Activated B cell treated with CpG ODN at 0.5 μM for 24 hours (primary cell): Measurements from ENCODE around the gene CD320. TPM values are rescaled to one million over a fixed set of nuclear protein-coding genes. Genes with fewer than 3 reads are reported as not detected.

ENCODE experiments used
- ATAC-seq: fragments of 200-7000 bp; cut with Tn5 transposase; one replicate; pipeline ENCODE4 v1.10.0; 2021; ENCODE audit warnings: low read depth, mild to moderate bottlenecking, moderate library complexity
- CTCF ChIA-PET: fragments of 350-600 bp; sonication (Branson Sonifier 250); formaldehyde crosslinking; loops from one replicate; lab custom pipeline; 2021; ENCODE audit warnings: antibody characterized with exemption; lab: Charles Lee
- POLR2A ChIA-PET: fragments of 350-600 bp; sonication (Branson Sonifier 250); formaldehyde crosslinking; loops from one replicate; lab custom pipeline; 2021; ENCODE audit warnings: antibody characterized with exemption; lab: Charles Lee
- DNase-seq: peaks from one replicate; pipeline ENCODE4 v3.0.0; 2022
- H3K27ac Mint-ChIP-seq: one replicate; pipeline ENCODE4 v1.8.0; 2020; ENCODE audit warnings: mixed read lengths
- H3K27me3 Mint-ChIP-seq: one replicate; pipeline ENCODE4 v1.8.0; 2021; ENCODE audit warnings: mixed read lengths
- H3K36me3 Mint-ChIP-seq: one replicate; pipeline ENCODE4 v1.8.0; 2021; ENCODE audit warnings: low read depth, mixed read lengths
- H3K4me1 Mint-ChIP-seq: one replicate; pipeline ENCODE4 v1.8.0; 2021; ENCODE audit warnings: mixed read lengths
- H3K4me3 Mint-ChIP-seq: one replicate; pipeline ENCODE4 v1.8.0; 2020; ENCODE audit warnings: mild to moderate bottlenecking, mixed read lengths
- H3K9me3 Mint-ChIP-seq: one replicate; pipeline ENCODE4 v1.8.0; 2020; ENCODE audit warnings: mixed read lengths
- intact Hi-C: fragments of 100-400 bp; cut with micrococcal nuclease; formaldehyde crosslinking; loops from one replicate; pipeline ENCODE4 v1.15.1; 2024
- total RNA-seq: library from RNA; stranded (reverse); gene quantifications from 2 replicates; pipeline ENCODE4 v1.2.3, GENCODE V29; 2022
- TF ChIP-seq, protein P1 (sequence below): fragments of 200-600 bp; IDR thresholded peaks from one replicate; pipeline ENCODE4 v1.8.0; 2022; ENCODE audit warnings: antibody characterized with exemption, mild to moderate bottlenecking

The CD320 gene
- total RNA-seq, 1 donor from 2014 or later: 24.6 TPM

- TF ChIP-seq, protein P1, sequence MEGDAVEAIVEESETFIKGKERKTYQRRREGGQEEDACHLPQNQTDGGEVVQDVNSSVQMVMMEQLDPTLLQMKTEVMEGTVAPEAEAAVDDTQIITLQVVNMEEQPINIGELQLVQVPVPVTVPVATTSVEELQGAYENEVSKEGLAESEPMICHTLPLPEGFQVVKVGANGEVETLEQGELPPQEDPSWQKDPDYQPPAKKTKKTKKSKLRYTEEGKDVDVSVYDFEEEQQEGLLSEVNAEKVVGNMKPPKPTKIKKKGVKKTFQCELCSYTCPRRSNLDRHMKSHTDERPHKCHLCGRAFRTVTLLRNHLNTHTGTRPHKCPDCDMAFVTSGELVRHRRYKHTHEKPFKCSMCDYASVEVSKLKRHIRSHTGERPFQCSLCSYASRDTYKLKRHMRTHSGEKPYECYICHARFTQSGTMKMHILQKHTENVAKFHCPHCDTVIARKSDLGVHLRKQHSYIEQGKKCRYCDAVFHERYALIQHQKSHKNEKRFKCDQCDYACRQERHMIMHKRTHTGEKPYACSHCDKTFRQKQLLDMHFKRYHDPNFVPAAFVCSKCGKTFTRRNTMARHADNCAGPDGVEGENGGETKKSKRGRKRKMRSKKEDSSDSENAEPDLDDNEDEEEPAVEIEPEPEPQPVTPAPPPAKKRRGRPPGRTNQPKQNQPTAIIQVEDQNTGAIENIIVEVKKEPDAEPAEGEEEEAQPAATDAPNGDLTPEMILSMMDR: no peak
- Mint-ChIP-seq H3K9me3 (no peaks in the 10 kb centered on the region), H3K27me3 (peaks cover 9% of the 10 kb centered on the region), H3K36me3 (peaks cover 36% of the 10 kb centered on the region), H3K27ac (no peak overlapping the region), H3K4me1 (peaks cover 37% of the 10 kb centered on the region), H3K4me3 (peak overlapping the region; percentile 4)
- ATAC-seq: no peak
- intact Hi-C loops: loop anchor here (10.0 kb wide), 1 partner anchor 59 kb away; no protein-coding TSS in a partner anchor
- ChIA-PET CTCF (interaction anchor here (1.0 kb wide), 1 partner anchor 30 kb away, joined by 3 read pairs; no protein-coding TSS in a partner anchor), POLR2A (interaction anchor here (0.5 to 2.0 kb wide), 5 partner anchors 57 to 257 kb away, joined by 3 to 6 read pairs (median 5); partner anchors contain the start of gene MARCHF2)
- no peak for DNase-seq
These were observed 15.6 kb upstream of the CD320 start for GRCh38 chr19:8323781-8324185.

GRCh38 chr19:8322638-8322997 is 14.5 kb upstream of the CD320 start:
- DNase-seq (no peak), ATAC-seq (no peak)
- Mint-ChIP-seq H3K27me3 (peaks cover 5% of the 10 kb centered on the region), H3K9me3 (no peaks in the 10 kb centered on the region), H3K4me1 (peaks cover 37% of the 10 kb centered on the region), H3K27ac (no peak overlapping the region), H3K4me3 (peak overlapping the region; percentile 98), H3K36me3 (peaks cover 36% of the 10 kb centered on the region)
- intact Hi-C loops: loop anchor here (10.0 kb wide), 1 partner anchor 58 kb away; no protein-coding TSS in a partner anchor
- TF ChIP-seq, protein P1: no peak
- ChIA-PET CTCF (no interaction called here), POLR2A (interaction anchor here (0.8 to 2.3 kb wide), 4 partner anchors 14 to 191 kb away, joined by 3 to 11 read pairs (median 6); partner anchors contain the start of genes MARCHF2 and ZNF414)

GRCh38 chr19:8321986-8322637 is 14.0 kb upstream of the CD320 start:
- Mint-ChIP-seq H3K27ac (peak overlapping the region; percentile 96), H3K9me3 (no peaks in the 10 kb centered on the region), H3K27me3 (peaks cover 5% of the 10 kb centered on the region), H3K4me1 (peaks cover 37% of the 10 kb centered on the region), H3K36me3 (peaks cover 41% of the 10 kb centered on the region), H3K4me3 (peak overlapping the region; percentile 98)
- ChIA-PET POLR2A (interaction anchor here (0.6 to 2.3 kb wide), 11 partner anchors 11 to 256 kb away, joined by 3 to 11 read pairs (median 6); partner anchors contain the start of genes HNRNPM, MARCHF2, RAB11B and ZNF414), CTCF (interaction anchor here (1.4 kb wide), 1 partner anchor 53 kb away, joined by 5 read pairs; no protein-coding TSS in a partner anchor)
- no peak for ATAC-seq
- TF ChIP-seq, protein P1: no peak
- intact Hi-C loops: loop anchor here (1.0 to 10.0 kb wide), 6 partner anchors 14 to 379 kb away; partner anchors contain the start of genes CD320, HNRNPM, RAB11B and TIMM44
- no peak for DNase-seq

- ChIA-PET POLR2A (interaction anchor here (0.6 to 2.3 kb wide), 25 partner anchors 10 to 1252 kb away, joined by 3 to 13 read pairs (median 5); partner anchors contain the start of genes HNRNPM, MARCHF2, RAB11B and ZNF414), CTCF (interaction anchor here (1.3 to 1.4 kb wide), 2 partner anchors 52 to 163 kb away, joined by 4 to 5 read pairs; no protein-coding TSS in a partner anchor)
- H3K27ac Mint-ChIP-seq: peak within 1 kb of the TSS; percentile 96
- peak; percentile 95 for ATAC-seq
- intact Hi-C loops: loop anchor here (1.0 to 10.0 kb wide), 6 partner anchors 13 to 378 kb away; partner anchors contain the start of genes CD320, HNRNPM, RAB11B and TIMM44
- H3K36me3 Mint-ChIP-seq: peaks cover 43% of the 10 kb centered on the region
- H3K27me3 Mint-ChIP-seq: no peaks in the 10 kb centered on the region
- peak within 1 kb of the TSS; percentile 98 for H3K4me3 Mint-ChIP-seq
- peak; percentile 97 for DNase-seq
- peaks cover 37% of the 10 kb centered on the region for H3K4me1 Mint-ChIP-seq
- TF ChIP-seq, protein P1: no peak
- no peaks in the 10 kb centered on the region for H3K9me3 Mint-ChIP-seq
These were observed 13.2 kb upstream of the CD320 start, which contains the start of the genes NDUFA7 and RPS28 for GRCh38 chr19:8321067-8321985. Gene NDUFA7, minus strand, starts transcription at chr19:8321375. Its CDS starts 17 bp downstream, at chr19:8321358. Gene RPS28, plus strand, starts transcription at chr19:8321496. Its CDS starts 35 bp downstream, at chr19:8321531.
